Measurements from ENCODE around the gene RBFOX2. TPM values are rescaled to one million over a fixed set of nuclear protein-coding genes. Genes with fewer than 3 reads are reported as not detected.

RBFOX2 gene
- polyA plus RNA-seq, 4 donors = 113 to 208 (median 133) TPM

DNA sequence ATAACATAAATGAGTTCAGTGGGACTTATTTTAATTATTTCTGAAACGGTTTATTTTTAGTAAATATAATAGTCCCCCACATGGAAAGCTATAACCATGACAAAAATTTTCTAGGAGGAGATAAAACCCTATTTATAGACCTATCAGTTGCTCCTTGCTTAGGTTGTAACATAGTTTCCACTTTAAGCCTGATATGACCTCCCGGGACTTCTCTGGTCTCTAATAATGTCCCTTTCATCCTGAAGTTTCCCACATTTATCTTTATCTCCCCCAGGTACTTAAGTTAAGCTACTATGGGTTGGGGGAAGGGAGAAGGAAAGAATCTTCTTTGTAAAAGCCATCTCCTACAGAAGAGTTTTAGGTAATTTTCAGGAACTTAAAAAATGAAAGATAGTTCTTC is 117.7 kb downstream of the RBFOX2 start:
- DNase-seq (ENCODE audit: low read depth in 4 of 4, low spot score in 3 of 4) = no peak

DNA sequence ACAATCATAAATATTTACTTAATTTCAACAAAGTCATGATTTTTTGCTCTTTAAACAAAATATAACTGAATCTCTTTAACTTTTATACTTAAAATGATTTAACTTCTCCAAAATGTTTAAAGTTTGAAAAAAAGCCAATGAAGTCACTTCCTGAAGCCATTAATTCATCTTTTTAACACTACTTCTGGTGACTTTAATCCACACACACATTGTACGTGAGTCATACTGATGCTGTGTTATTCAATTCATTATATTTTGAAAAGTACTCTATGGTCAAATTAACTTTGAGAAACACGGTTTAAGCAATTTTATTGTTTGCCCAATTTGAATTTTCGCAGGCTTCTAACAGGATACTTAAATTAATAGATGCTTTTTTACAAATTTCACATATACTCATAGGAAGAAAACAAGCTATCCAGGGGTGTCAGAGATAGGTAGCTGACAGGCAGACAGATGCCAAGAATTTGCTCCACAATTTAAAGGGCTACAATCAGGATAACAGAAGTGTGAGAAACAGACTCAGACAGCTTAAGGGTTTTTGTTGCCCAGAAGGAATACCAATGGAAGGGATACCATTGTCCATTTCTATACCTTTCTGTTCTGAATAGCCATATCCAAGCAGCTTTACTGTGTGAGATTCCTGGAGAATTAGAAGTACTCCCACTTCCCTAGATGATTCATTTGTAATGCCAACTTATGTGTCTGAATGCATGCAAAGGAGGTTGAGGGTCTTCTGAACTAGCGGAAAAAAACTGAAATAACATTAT is 118.4 kb downstream of the RBFOX2 start:
- DNase-seq (ENCODE audit: low read depth in 4 of 4, low spot score in 3 of 4) = no peak

DNA sequence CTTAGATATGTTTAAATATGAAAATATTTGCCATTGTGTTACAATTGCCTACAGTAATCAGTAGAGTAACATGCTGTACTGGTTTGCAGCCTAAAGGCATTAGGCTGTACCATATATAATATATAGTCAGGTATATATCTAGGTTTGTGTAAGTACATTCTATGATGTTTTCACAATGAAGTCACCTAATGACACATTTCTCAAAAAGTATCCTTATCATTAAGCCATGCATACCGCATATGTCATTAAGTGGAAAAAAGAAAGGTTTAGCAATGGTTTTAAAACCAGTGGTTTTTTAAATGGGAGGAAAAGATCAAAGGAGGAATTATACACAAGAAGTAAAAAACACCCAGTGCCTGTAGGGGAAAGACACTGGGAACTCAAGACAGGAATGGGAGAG is 122.7 kb downstream of the RBFOX2 start:
- DNase-seq (ENCODE audit: low read depth in 4 of 4, low spot score in 3 of 4) = no peak

DNA sequence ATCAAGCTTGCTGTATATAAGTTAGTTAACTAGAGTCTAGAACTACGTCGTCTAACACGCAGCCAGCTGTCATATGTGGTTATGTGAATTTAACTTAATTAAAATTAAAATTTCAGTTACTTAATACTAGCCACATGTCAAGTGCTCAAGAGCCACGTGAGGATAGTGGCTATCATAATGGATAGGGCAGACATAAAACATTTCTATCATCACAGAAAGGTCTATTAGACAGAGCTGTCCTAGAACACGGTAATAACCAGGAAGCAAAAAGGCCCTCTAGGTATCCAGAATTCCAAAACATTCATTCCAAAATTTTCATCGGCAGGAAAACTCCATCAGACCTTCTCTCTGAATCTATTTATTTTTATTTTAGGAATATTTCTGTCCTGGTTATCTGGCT is 123.9 kb downstream of the RBFOX2 start:
- no peak for DNase-seq (ENCODE audit: low read depth in 4 of 4, low spot score in 3 of 4)

DNA sequence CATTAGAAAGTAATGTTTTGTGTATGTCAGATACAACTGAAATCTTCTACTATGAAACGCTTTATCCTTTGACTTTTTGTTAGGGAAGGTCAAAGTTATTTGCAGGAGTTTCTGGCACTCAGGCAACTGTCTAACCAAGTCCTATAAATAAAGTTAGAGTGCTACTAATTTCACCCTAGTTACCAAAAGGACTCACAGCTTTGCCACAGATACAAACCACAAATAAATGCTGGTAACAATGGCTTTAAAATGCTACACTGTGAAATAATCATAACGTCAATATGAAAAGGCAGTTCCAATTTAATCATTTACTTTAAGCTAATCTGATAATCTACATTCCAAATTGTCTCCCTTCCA is 124.3 kb downstream of the RBFOX2 start:
- no peak for DNase-seq (ENCODE audit: low read depth in 4 of 4, low spot score in 3 of 4)

DNA sequence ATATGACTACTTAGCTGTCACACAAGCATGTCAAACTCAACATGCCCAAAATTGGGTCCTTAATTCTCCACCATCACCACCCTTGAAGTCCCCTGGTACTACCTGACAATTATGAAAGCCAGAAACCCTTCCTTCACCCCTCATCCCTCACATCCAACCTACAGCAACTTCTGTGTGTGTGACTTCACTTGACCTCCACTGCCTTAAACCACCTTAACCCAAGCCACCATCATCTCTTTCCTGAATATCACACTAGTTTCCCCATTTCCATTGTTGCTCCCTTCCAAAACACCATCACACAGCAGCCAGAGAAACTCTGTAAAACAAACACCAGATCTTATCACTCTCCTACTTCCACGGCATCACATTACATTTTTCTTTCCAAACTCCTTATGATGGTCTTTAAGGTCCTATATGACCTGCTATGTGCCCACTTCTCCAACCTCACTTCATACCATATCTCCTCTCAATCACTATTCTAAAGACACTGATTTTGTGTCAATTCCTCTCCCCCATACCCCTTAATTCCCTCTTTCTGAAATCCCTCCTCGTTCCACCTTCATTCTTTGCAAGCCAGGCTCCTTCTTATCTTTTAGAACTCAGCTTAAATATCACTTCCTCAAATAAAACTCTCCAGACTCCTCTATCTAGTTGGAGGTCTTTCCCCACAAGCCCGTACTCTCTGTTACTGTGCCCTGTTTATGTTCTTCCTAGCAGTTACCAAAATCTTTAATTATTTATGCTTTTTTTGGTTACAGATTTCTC is 124.9 kb downstream of the RBFOX2 start:
- DNase-seq (ENCODE audit: low read depth in 4 of 4, low spot score in 3 of 4) = no peak

DNA sequence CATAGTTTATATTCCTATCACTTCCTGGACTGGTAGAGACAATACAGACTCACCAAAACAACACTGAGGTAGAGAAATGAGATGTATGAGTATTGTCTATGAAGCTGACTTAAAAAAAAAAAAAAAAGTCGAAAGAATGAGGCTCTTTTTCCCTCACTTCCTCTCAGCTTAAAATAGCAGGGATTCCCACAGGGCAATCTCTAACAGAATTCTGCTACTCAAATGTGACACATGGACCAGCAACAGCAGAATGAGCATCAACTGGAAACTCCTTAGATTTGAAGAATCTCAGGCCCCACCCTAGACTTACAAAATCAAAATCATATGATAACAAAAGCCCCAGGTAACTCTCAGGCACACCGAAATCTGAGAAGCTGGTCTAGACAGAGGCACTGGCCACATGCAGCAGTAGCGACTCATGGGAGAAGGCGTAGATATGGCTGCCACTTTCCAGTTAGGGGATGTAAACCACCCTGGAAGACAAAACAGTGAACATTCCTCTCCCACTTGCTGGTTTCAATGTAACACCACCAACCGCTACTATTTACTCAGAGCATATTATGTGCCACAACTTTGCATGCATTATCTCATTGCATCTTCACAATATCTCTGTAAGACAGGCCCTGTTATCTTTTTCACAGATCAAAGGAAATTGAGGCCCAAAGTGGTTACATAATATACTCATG is 128.0 kb downstream of the RBFOX2 start:
- DNase-seq (ENCODE audit: low read depth in 4 of 4, low spot score in 3 of 4) = no peak

DNA sequence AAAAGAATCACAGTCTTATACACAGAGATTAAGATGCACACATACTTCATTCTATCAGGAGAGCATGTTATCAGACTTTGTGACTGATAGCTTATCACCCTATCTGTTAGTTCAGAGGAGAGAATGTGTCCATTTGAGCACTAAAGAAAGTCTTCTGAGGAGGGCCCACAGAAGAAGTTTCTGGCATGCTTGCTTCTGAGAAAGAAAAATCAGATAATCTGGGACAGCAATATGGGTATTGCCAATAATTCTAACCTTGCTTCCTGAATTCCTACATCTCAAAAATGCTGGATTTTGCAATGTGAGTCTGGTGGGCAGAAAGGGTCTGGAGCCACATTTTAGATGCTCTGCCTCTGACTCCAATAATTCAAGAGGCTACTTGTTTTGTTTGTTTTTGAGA is 128.9 kb downstream of the RBFOX2 start:
- DNase-seq (ENCODE audit: low read depth in 4 of 4, low spot score in 3 of 4) = no peak

DNA sequence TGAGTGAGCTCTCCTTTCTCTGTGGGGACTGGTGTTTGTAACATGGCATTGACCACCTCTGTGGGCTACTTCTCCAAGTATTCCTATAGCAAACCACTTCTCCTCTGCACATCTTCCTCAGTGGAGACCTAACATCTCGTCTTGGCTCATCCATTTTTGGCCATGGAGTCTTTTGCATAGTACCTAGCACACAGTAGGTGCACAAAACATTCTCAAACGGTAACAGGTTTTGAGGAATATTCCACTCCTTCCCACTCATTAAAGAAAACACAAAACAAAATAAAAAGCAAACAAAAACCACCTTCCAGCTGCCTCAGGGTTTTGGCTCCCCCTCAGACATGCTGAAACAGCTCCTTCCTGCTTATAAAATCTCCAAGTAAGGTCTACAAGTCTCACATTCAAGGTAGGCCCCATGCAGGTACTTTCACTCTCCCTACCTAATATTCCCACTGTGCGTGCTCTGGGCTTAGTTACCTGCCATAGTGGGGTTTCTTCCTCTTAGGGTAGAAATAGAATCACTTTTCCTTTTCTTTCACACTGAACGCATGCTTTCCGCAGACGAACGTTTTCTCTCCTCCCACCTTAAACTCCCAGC is 132.4 kb downstream of the RBFOX2 start:
- DNase-seq (ENCODE audit: low read depth in 4 of 4, low spot score in 3 of 4) = no peak

DNA sequence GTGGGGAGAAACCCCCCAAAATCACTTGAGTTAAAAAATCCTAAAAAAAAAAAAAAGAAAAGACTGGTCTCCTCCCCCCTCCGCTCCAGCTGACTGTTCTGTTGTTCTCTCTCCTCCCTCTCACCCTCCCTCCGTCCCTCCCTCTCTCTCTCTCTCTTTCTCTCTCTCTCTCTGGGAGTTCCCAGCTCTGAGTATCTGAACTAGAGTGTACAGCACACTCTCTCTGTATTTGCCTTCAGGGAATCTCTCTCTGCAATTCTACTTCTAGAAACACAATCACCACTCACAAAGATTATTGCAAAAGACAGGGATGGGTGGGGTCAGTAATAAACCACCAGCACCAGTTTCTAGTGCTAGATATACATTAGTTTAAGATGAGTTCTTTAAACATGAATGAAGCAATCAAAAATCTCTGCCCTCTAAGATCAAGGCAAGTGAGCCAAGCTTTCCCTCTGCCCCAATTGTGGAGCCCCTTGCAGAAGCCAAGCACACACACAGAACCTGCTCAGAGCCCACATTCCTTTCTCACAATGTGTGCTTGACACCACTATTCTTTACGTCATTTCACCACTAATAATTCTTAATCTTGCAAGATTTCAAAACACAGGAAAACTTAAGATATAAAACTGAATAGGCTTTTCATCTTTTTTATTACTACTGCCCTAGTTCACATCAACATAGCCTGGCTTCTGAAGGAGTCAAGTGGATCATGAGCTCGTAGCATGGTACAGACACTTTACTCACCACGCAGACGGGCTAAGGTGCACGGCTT is 133.5 kb downstream of the RBFOX2 start:
- DNase-seq (ENCODE audit: low read depth in 4 of 4, low spot score in 3 of 4) = peak in 3 of 4 donors; percentile 31 to 39 (median 38)

DNA sequence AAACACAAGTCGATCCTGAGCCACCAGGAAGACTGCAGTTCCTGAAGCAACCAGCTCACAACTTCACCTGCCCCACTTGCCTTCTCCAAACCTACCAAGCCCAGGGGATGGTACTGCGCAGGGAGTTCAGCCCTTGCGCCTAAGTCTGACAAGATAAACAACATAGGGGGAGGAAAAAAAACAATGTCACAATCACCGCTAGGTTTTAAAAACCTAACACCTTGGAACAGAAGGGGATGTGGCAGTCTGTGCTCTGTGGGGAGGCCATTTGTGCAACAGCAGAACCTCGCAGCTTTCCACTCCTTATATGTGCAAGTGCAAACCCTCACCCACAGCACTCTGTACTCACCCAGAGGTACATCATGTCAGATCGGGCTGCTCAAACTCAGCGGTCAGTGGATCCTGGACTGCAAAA is 134.2 kb downstream of the RBFOX2 start:
- DNase-seq (ENCODE audit: low read depth in 4 of 4, low spot score in 3 of 4) = no peak

DNA sequence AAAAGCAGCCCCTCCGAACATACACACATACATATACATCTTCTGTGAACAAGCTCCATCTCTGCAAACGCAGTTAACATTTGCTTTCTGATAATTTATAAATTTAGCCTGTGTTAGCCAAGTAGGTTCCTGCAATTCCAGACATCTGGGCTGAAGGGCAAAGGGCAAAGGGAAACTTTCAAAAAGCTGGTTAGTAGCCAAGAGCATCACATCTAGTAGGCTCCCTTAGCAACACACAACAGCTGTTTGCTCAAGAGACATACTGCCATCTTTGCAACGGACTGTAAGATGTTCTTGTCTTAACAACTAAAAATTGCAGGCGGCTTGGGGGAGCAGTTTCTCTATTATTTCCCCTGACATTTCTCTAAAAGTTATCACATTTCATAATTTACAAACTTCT is 134.9 kb downstream of the RBFOX2 start:
- DNase-seq (ENCODE audit: low read depth in 4 of 4, low spot score in 3 of 4) = peak; percentile 36 to 67 (median 58)

DNA sequence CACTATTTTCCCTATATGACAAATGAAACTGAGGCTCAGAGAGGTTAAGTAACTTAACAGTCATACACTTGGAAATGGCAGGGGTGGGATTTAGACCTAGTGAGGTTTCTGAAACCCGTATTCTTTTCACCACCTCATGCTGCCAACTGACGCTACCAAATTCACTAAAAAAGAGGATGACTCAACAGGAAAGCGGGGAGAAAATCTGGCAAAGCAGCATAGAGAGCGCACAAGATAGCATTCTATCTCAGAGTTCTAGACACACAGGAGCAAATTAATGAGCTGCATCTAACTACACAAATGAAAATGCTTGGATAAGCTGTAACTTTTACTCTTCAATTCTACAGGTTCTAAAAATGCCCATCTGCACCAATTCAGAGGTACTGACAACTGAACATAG is 136.4 kb downstream of the RBFOX2 start:
- DNase-seq (ENCODE audit: low read depth in 4 of 4, low spot score in 3 of 4) = no peak

DNA sequence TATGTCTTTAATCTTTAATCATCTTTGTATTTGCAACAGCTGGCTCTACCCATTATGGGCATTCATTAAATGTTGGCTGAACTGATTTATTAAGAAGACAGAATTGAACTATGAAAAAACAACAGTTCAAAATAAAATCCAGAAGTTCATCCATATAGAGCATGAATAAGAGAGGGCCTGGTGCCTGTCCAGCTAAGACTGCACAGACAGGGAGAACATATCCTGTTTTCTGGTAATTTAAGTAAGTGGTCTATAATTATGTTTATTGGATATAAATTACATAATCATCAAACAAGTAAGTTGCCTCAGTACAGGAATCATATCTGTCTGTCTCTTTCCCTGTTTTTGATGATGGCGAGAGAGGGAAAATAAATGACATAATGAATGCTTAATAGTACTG is 137.2 kb downstream of the RBFOX2 start:
- DNase-seq (ENCODE audit: low read depth in 4 of 4, low spot score in 3 of 4) = no peak

DNA sequence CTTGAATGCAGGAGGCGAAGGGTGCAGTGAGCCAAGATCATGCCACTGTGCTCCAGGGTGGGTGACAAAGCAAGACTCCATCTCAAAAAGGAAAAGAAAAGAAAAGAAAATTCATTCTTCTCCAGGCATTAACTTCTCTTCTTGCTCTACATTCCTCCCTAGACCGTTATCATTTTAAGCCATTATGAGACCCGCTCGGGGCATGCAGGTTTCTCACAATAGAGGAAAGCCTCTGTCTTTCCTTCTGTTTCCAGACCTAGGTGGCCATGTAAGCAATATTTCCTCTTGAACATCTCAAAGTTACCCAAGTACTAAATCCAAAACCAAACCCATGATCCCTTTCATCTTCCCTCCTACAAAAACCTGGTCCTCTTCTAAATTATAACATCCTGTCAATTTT is 139.6 kb downstream of the RBFOX2 start:
- no peak for DNase-seq (ENCODE audit: low read depth in 4 of 4, low spot score in 3 of 4)

DNA sequence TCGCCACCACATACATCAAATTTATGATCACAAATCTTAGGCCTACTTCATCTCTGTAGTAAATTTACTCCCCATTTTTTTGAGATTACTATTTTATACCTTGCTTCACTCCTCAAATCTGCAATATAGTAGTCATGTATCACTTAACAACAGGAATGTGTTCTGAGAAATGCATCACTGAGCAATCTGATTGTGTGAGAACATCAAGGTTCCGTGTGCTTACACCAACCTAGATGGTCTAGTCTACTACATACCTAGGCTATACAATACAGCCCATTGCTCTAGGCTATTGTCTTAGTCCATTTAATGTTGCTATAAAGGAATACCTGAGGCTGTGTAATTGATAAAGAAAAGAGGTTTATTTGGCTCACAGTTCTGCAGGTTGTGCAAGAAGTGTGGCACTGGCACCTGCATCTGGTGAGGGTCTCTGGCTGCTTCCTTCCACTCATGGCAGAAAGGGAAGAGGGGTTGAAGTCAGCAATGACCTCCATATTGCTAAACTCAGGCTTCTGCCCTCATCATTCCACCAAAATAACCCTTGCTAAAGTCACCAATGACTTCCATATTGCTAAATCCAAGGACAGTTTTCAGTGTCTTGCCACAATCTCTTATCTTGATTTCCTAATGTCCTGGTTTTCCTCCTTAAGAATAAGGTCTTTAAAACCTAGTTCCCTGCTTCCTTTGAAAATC is 140.3 kb downstream of the RBFOX2 start:
- no peak for DNase-seq (ENCODE audit: low read depth in 4 of 4, low spot score in 3 of 4)

DNA sequence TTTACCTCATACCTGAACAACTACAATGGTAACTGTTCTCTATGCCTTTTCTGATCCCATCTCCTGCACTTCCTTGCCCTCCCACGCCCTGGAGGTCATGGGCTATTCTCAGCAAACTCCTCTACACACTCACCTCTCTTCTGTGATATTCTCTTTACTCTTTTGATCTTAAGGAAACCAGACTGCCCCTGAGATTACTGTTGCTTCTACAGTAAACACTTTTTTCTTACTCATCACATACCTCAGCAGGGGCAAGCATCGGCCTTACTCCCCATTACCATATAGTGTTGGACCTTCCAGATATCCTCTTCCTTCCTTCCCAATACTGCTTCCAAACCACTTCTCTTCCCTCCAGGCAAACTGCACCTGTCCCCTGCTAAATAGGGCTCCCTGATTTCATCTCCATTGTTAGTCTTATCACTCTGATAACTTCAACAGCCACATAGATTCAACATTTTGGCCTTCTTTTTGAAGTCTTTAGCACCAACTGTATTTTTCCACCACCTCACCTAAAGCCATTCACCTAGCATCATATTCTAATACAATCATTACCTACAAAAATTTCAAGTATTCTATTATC is 141.2 kb downstream of the RBFOX2 start:
- DNase-seq (ENCODE audit: low read depth in 4 of 4, low spot score in 3 of 4) = no peak

DNA sequence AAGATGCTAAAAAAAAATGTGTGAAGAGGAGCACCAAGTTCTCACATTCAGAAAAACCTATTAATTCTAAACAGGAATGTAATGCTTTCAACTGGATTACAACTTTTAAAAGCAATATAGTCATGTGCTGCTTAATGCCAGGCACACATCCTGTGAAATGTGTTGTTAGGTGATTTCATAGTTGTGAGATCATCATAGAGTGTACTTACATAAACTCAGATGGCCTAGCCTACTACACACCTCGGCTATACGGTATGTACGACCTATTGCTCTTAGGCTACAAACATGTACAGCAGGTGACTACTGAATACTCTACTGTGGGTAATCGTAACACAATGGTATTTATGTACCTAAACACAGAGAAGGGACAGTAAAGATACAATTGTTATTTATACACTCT is 142.3 kb downstream of the RBFOX2 start:
- DNase-seq (ENCODE audit: low read depth in 4 of 4, low spot score in 3 of 4) = no peak

DNA sequence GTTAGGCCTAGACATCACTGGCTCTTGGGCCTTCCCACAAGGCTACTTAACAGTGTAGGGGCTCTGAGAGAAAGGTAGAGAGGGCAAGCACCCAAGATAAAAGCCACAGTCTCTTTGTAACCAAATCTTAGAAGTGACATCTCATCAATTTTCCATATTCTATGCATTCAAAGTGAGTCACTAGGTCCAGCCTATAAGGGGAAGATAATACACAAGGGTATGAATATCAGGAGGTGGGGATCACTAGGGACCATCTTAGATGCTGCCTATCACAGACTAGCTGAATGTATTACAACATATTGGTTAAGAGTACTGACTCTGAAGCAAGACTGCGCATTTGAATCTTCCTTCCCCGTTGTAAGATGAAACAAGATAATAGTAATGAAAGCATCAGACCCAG is 144.1 kb downstream of the RBFOX2 start:
- DNase-seq (ENCODE audit: low read depth in 4 of 4, low spot score in 3 of 4) = no peak
